Measurements from ENCODE around the gene LRRC3C. TPM values are rescaled to one million over a fixed set of nuclear protein-coding genes. Genes with fewer than 3 reads are reported as not detected.

LRRC3C gene
- total and polyA plus RNA-seq, 4 donors: 0.08 to 0.24 (median 0.17) TPM; not detected in 1

DNA sequence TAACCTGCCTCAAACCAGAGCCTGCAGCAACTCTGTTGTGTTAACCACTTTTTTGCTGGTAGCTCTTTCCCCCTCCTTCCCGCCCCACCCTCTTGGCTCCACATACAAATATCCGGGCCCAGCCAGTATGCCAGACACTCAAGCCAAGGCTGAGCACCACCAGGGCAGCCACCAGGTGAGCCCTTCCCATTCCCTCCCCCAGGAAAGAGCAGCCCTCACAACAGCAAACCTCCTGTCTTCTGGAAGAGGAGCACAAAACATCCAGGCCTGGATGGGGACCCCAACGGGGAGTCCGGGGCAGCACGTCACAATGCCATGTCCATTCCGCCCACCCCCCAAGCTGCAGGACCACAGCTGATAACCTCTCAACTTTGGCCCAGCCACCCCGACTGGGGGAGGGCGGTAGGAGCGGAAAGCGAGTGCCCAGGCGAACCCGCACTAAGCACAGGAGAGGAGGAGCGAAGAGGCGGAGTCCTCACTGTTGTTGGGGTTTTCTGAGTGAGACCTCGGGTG is 888 bp upstream of the LRRC3C start:
- Histone ChIP-seq H3K4me3 (ENCODE audit: low read depth in 1 of 3, low read length in 3 of 3) (peak overlapping the region; percentile 66 to 90 (median 68)), H3K27me3 (ENCODE audit: control insufficient read depth in 4 of 4, insufficient read depth in 4 of 4, low read length in 3 of 4) (no peaks in the 10 kb centered on the region), H3K27ac (ENCODE audit: low read depth in 1 of 2, low read length in 2 of 2) (peak overlapping the region; percentile 94 to 95), H3K4me1 (ENCODE audit: control insufficient read depth in 4 of 4, insufficient read depth in 4 of 4, low read length in 3 of 4) (peaks cover 21 to 64% (median 47%) of the 10 kb centered on the region in 4 donors), H3K9me3 (ENCODE audit: control insufficient read depth in 4 of 4, low read length in 3 of 4) (no peaks in the 10 kb centered on the region), H3K36me3 (ENCODE audit: control insufficient read depth in 4 of 4, insufficient read depth in 3 of 4, low read depth in 1 of 4, low read length in 3 of 4) (peaks cover 6 to 10% (median 8%) of the 10 kb centered on the region in 4 donors), H3K9ac (ENCODE audit: low read depth in 1 of 2, low read length in 2 of 2) (peak overlapping the region; percentile 89 to 99)
- WGBS: under 1% methylated on average over 15 of the region's 15 CpGs
- TF ChIP-seq HNF4G (IDR thresholded peaks at IDR 0.05): no peak
- no peak for TF ChIP-seq FOXA1 (IDR thresholded peaks at IDR 0.05)
- no peak for TF ChIP-seq JUND (IDR thresholded peaks at IDR 0.05)
- TF ChIP-seq, protein P1, sequence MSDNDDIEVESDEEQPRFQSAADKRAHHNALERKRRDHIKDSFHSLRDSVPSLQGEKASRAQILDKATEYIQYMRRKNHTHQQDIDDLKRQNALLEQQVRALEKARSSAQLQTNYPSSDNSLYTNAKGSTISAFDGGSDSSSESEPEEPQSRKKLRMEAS (IDR thresholded peaks at IDR 0.05): peak; percentile 39
- TF ChIP-seq NR2F2 (IDR thresholded peaks at IDR 0.05): peak; percentile 88
- peak in 1 of 2 donors; percentile 48 for TF ChIP-seq HNF4A (conservative IDR thresholded peaks at IDR 0.05)
- peak in 1 of 2 donors; percentile 25 for TF ChIP-seq EGR1 (IDR thresholded peaks at IDR 0.05; ENCODE audit: low read depth in 2 of 2)
- TF ChIP-seq TAF1 (conservative IDR thresholded peaks at IDR 0.05): peak; percentile 93
- no peak for TF ChIP-seq FOXA2 (IDR thresholded peaks at IDR 0.05)
- TF ChIP-seq YY1 (IDR thresholded peaks at IDR 0.05): peak; percentile 32
- TF ChIP-seq RAD21 (IDR thresholded peaks at IDR 0.05): peak in 1 of 2 donors; percentile 55
- TF ChIP-seq SP1 (IDR thresholded peaks at IDR 0.05): peak; percentile 76
- TF ChIP-seq, protein P2, sequence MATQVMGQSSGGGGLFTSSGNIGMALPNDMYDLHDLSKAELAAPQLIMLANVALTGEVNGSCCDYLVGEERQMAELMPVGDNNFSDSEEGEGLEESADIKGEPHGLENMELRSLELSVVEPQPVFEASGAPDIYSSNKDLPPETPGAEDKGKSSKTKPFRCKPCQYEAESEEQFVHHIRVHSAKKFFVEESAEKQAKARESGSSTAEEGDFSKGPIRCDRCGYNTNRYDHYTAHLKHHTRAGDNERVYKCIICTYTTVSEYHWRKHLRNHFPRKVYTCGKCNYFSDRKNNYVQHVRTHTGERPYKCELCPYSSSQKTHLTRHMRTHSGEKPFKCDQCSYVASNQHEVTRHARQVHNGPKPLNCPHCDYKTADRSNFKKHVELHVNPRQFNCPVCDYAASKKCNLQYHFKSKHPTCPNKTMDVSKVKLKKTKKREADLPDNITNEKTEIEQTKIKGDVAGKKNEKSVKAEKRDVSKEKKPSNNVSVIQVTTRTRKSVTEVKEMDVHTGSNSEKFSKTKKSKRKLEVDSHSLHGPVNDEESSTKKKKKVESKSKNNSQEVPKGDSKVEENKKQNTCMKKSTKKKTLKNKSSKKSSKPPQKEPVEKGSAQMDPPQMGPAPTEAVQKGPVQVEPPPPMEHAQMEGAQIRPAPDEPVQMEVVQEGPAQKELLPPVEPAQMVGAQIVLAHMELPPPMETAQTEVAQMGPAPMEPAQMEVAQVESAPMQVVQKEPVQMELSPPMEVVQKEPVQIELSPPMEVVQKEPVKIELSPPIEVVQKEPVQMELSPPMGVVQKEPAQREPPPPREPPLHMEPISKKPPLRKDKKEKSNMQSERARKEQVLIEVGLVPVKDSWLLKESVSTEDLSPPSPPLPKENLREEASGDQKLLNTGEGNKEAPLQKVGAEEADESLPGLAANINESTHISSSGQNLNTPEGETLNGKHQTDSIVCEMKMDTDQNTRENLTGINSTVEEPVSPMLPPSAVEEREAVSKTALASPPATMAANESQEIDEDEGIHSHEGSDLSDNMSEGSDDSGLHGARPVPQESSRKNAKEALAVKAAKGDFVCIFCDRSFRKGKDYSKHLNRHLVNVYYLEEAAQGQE (IDR thresholded peaks at IDR 0.05): no peak
- peak in 1 of 2 donors; percentile 26 for TF ChIP-seq GABPA (IDR thresholded peaks at IDR 0.05 in 1 of 2, conservative IDR thresholded peaks at IDR 0.05 in 1 of 2)
- TF ChIP-seq, protein P3, sequence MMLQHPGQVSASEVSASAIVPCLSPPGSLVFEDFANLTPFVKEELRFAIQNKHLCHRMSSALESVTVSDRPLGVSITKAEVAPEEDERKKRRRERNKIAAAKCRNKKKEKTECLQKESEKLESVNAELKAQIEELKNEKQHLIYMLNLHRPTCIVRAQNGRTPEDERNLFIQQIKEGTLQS (IDR thresholded peaks at IDR 0.05): no peak
- TF ChIP-seq RXRA (IDR thresholded peaks at IDR 0.05): peak; percentile 83 to 84
- TF ChIP-seq, protein P4, sequence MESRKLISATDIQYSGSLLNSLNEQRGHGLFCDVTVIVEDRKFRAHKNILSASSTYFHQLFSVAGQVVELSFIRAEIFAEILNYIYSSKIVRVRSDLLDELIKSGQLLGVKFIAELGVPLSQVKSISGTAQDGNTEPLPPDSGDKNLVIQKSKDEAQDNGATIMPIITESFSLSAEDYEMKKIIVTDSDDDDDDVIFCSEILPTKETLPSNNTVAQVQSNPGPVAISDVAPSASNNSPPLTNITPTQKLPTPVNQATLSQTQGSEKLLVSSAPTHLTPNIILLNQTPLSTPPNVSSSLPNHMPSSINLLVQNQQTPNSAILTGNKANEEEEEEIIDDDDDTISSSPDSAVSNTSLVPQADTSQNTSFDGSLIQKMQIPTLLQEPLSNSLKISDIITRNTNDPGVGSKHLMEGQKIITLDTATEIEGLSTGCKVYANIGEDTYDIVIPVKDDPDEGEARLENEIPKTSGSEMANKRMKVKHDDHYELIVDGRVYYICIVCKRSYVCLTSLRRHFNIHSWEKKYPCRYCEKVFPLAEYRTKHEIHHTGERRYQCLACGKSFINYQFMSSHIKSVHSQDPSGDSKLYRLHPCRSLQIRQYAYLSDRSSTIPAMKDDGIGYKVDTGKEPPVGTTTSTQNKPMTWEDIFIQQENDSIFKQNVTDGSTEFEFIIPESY (IDR thresholded peaks at IDR 0.05): no peak
- TF ChIP-seq, protein P5, sequence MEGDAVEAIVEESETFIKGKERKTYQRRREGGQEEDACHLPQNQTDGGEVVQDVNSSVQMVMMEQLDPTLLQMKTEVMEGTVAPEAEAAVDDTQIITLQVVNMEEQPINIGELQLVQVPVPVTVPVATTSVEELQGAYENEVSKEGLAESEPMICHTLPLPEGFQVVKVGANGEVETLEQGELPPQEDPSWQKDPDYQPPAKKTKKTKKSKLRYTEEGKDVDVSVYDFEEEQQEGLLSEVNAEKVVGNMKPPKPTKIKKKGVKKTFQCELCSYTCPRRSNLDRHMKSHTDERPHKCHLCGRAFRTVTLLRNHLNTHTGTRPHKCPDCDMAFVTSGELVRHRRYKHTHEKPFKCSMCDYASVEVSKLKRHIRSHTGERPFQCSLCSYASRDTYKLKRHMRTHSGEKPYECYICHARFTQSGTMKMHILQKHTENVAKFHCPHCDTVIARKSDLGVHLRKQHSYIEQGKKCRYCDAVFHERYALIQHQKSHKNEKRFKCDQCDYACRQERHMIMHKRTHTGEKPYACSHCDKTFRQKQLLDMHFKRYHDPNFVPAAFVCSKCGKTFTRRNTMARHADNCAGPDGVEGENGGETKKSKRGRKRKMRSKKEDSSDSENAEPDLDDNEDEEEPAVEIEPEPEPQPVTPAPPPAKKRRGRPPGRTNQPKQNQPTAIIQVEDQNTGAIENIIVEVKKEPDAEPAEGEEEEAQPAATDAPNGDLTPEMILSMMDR (IDR thresholded peaks at IDR 0.05; ENCODE audit: low read depth, low read length, missing input control): peak; percentile 16
- DNase-seq (ENCODE audit: low spot score): peak; percentile 79

Data from liver (tissue), 9 donors.